Stimulated activated CD8-positive, alpha-beta memory T cell treated with anti-CD3 and anti-CD28 coated beads, Interleukin-7, amount 100 ng/mL, for 4 hours (primary cell): ENCODE measurements around the gene CCDC112.
"Not testable (repeated sequence)": the region's sequence is repeated elsewhere in the genome, so short reads cannot be mapped to it uniquely, and the experiment has no call there.

Experiments used
- DNase-seq, 2 donors: peaks; one replicate each; pipeline ENCODE4 v3.0.0-alpha.2; 2020; ENCODE audit warnings: low read depth in 2 of 2

Gene CCDC112, protein sequence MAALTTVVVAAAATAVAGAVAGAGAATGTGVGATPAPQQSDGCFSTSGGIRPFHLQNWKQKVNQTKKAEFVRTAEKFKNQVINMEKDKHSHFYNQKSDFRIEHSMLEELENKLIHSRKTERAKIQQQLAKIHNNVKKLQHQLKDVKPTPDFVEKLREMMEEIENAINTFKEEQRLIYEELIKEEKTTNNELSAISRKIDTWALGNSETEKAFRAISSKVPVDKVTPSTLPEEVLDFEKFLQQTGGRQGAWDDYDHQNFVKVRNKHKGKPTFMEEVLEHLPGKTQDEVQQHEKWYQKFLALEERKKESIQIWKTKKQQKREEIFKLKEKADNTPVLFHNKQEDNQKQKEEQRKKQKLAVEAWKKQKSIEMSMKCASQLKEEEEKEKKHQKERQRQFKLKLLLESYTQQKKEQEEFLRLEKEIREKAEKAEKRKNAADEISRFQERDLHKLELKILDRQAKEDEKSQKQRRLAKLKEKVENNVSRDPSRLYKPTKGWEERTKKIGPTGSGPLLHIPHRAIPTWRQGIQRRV

DNA sequence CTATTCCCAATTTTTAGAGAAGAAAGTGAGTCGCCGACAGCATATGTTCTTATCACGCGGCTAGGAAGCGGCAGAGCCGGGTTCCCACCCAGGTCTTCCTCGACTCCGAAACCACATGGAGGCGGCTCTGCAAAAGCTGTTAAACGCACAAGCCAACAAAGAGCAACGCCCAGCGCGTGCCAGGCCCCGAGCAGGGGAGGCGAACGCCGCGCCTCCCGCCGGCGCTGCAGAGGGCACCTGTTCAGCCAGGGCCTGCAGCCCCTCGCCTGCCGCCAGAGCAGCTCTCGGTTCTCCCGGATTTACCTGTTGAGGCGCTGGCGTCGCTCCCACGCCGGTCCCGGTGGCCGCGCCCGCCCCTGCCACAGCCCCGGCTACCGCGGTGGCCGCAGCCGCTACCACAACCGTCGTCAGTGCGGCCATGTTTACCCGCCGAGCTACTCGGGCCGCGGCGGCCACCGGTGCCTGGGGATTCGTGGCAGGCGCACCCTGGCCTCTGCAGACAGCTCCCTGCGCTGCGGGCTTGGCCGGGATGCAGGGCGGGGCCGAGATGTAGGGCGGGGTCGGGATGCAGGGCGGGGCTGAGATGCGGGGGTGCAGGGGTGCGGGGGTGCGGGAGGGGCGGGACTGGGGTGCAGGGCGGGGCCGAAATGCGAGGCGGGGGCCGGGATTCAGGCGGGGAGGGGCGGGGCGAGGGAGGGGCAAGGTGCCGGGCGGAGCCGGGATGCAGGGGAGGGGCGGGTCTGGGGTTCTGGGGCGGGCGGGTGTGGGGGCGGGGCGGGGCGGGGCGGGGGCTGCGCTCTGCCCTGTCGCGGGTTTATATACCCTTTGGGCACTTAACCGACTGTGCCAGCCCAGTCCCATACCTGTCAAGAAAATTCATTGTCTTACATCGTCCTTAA, at the start of gene CCDC112:
CCDC112 (minus strand) TSS at position 531 of the 899 bp plus-strand sequence; CDS start at position 420, 111 bp downstream.
- DNase-seq = peak; percentile 53 to 75

GRCh38 chr5:115345344-115345743, 48.9 kb upstream of the CCDC112 start:
- no peak for DNase-seq

- DNase-seq = no peak
Measured at GRCh38 chr5:115343855-115344254, 47.4 kb upstream of the CCDC112 start.

DNA sequence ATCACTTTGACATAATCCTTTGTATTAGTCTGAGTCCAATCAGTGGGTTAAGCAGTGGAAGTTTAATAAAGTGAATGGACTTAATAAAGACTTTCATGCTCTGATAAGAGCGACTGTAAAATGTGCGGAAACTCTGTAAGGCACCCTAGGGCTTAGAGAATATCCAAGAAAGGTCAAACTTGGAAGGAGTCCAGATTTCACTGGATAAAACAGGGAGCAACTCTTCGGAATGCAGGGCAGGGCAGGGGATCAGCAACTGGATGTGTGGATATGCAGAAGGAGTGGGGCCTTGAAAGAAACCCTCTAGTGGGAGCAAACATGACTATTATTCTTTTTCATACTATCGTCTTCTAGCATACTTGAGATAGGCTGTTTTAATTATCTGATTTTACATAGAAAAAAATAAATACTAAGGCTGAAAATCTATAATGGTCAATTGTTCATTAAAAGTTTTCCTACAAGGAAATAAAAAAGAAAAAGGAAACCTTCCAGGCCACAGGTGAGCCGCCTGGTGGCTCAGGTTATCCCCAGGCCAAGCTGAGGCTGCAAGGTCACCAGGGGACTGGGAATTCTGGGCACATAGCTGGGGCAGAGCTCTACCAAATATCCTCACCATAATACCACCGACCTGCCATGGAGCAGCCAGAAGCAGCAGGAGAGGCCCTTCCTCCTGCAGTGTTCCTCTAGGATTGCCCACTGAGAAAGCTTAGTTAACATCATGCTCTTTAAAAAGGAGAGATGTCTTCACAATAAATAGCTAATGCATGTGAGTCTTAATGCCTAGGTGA, 46.3 kb upstream of the CCDC112 start:
- DNase-seq = no peak

GRCh38 chr5:115341745-115342144, 45.3 kb upstream of the CCDC112 start:
- DNase-seq = no peak

DNA sequence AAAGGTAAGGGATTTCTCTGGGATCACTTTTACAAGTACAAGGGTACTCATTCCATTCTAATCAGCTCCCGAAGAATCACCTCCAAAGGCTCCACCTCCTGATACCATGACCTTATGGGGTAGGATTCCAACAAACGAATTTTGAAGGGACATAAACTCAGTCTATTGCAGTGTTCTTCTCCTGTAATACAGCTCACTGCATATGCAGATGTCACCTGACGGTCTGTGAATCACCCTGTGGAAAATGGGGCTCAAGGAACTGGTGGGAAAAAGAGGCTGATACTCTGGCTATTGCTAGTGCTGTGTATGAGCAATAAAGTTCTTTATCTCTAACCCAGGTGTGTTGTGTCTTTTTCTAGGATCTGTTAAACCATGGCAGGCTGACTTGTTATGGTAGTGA, 42.4 kb upstream of the CCDC112 start:
- no peak for DNase-seq

DNA sequence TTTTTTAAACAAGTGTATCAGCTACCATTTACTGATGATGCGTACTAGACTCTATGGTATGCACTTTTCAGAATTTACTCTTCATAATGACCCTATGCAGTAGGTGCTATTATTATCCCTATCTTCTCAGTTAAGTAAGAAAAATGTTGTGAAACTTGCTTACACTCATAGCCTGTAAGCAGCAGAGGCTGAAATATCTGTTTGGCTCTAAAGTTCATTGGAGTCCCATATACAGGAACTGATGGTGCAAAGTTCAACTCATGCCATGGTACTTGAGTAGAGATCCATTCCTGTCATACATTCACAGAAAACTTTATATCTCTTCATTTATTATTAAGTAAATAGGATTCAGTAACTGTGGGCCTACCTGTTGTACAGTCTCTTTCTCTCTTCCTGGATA, 41.4 kb upstream of the CCDC112 start:
- DNase-seq = no peak

GRCh38 chr5:115336964-115337363, 40.5 kb upstream of the CCDC112 start:
- DNase-seq = no peak

GRCh38 chr5:115336201-115336720, 39.8 kb upstream of the CCDC112 start:
- no peak for DNase-seq

DNA sequence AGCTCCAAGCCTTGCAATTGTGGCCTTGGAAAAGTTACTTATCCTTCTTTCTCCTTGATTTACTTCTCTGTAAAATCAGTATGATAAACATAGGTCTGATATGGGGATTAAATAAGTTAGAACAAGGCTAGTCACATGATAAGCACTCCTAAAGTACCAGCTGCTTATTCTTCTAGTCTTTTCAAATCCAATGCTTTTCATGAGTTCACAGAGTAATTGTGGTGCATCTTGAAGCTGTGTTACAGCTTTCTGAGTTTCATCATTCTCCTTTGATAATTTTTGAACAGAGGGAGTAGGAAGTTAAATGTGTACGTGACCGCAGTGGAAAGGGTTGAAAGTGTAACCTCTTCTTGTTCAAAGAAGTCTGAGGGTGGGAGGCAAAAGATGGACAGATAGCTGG, 38.8 kb upstream of the CCDC112 start:
- no peak for DNase-seq

DNA sequence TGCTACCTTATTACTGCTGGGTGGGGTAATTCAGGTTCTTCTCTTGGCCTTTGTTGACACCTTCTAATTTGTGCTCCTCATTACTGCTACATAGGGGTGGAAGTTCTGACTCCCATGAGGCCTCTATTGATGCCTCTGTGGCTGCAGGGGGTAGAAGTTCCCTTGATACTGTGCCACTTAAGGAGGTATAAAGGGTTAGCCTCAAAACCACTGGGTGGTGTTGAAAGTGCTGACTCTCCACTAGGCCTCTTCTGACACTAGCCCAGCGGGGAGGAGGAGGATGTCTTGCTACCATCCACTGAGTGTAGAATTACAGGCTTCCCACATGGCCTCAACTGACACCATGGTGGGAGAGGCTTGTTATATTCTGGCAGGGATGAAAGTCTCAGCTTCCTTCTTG, 36.7 kb upstream of the CCDC112 start:
- DNase-seq = no peak

DNA sequence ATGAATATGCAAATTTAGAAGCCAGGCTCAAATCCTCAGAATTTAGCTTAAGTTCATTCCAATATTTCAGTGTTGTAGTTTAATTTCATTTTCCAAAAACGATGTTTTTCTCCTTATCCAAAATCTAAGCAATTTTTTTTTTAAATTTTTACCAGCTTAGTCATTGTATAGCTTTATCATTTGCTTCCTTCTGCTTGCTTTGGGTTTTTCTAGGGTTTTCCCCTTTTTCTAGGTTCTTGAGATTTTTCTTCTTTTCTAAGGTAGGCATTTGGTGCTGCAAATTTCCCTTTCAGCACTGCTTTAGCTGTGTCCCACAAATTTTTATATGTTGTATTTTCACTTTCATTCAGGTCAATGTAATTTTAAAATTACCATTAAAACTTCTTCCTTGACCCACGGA, 34.4 kb upstream of the CCDC112 start:
- DNase-seq = no peak

DNA sequence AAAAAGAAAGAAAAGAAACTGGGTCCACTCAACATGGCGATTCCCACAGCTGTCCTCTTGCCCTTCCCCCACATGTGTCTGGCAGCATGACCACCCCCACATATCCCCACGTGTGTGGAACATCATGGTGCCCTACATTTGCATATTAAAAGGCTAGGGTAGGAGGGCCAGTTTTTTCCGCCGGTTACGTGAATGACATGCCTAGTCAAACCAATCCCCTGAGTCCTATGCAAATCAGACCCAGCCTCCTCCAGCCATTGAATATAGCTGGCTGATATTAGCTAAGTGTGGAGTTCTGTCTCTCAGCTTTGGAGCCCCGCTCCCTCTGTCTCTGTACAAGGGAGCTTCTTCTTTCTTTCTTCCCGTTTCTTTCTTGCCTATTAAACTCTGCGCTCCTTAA, 33.0 kb upstream of the CCDC112 start:
- no peak for DNase-seq

- DNase-seq = not testable (repeated sequence)
Measured at GRCh38 chr5:115328617-115329274, 32.3 kb upstream of the CCDC112 start.

GRCh38 chr5:115325296-115325959, 29.0 kb upstream of the CCDC112 start:
- no peak for DNase-seq

DNA sequence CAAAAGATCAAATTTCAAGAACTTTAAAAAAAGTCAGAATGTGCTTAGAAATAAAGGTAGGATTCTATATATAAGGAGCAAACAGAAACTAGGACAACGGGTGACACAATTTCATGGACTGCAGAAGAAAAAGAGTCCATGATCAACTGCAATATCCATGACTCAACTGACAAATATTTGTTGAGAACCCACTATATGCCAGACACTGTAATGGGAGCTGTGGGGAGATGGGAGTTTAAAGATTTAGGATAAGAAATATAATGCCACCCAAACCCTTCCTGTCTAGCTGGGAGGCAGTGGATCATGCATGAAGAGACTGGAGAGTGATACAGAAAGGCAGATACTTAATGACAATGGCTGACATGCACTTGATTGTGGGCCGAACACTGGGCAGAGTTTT, 27.6 kb upstream of the CCDC112 start:
- no peak for DNase-seq

GRCh38 chr5:115322729-115323128, 26.3 kb upstream of the CCDC112 start:
- no peak for DNase-seq

DNA sequence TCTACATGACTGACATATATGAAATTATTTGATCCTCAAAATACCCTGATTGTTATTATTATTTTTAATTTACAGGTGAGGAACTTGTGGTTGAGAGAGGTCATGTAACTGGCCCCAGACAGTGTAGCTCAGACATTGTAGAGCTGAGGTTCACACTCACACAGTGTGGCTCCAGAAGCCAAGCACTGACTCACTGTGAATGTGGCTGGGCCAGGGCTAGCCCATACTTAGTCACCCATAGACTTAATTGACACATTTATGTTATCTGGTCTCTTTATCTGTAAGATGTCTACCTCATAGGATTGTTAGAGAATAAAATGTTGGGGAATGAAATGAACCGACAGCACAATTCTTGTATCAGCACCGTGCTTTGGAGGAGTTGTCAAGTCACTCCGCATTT, 24.9 kb upstream of the CCDC112 start:
- no peak for DNase-seq

DNA sequence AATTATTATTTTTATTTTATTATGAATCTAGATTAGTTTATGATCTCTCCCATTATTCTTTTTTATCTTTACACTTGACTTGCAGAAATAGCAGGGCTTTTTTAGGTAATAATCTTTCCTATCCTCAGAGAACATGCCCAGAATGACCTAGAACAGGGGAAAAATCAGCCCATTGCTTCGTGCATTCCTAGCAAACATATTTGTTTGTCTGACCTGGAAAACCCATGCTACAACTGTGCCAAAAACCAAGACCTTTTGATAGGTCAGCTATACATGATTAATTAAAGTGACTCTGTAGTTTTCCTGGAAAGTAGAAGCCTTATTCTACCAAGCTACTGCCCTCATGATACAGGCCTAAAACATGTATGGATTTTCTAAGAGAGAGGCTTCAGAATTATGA, 24.1 kb upstream of the CCDC112 start:
- no peak for DNase-seq

DNA sequence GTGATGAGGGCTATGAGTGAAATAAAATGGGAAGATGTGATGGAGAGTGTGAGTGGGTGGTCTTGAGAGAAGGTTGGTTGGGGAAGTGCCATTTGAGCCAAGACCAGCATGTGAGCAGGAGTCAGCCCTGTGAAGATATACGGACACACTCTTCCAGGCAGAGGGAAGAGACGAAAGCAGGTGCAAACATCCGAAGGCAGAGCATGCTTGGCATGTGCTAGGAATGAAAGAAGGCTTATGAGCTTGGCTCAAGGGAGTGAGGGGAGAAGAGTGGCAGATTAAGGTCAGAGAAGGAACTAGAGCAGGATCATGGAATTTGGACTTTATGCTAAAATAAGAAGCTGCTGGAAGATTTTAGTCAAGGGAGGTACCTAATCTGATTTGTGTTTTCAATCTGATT, 23.6 kb upstream of the CCDC112 start:
- no peak for DNase-seq
